Measurements from ENCODE around the gene GPR151.

- no peak for TF ChIP-seq CTCF (IDR thresholded peaks at IDR 0.05; ENCODE audit: low read length)
- no peak for TF ChIP-seq EZH2 (optimal IDR thresholded peaks at IDR 0.05; ENCODE audit: low read depth, low read length)
Observed at GRCh38 chr5:146484714-146485391, 31.1 kb downstream of the GPR151 start.
